Kidney (tissue), 14 donors: ENCODE data around the gene PLP1. TPM values are rescaled to one million over a fixed set of nuclear protein-coding genes. Genes with fewer than 3 reads are reported as not detected.

Experiments used
- DNase-seq, 5 donors: peaks; one replicate each; pipeline ENCODE4 v3.0.0-alpha.2; 2013 to 2020
- FAIRE-seq: peaks from 2 replicates; lab custom pipeline; 2012; peaks lifted over from hg19 to GRCh38; lab: Jason Lieb, UNC
- H3K27ac ChIP-seq, 2 donors: one replicate each; pipeline ENCODE4 v1.7.0; 2013; ENCODE audit warnings: low read depth in 2 of 2, low read length in 2 of 2, inconsistent platforms in 1 of 2
- H3K27me3 ChIP-seq: one replicate; pipeline ENCODE4 v1.7.1; 2013; ENCODE audit warnings: low read length, inconsistent platforms; ENCODE audit not compliant: control insufficient read depth, insufficient read depth
- H3K36me3 ChIP-seq, 3 donors: one replicate each; pipeline versions ENCODE4 v1.7.0 to v1.7.1; 2013; ENCODE audit warnings: low read length in 3 of 3, control low read depth in 1 of 3, inconsistent platforms in 1 of 3; ENCODE audit not compliant: insufficient read depth in 3 of 3, control insufficient read depth in 2 of 3
- H3K4me1 ChIP-seq, 3 donors: one replicate each; pipeline versions ENCODE4 v1.7.0 to v1.7.1; 2013; ENCODE audit warnings: low read length in 3 of 3, inconsistent platforms in 1 of 3, low read depth in 1 of 3; ENCODE audit not compliant: control insufficient read depth in 2 of 3, insufficient read depth in 2 of 3
- H3K4me3 ChIP-seq, 3 donors: one replicate each; pipeline versions ENCODE4 v1.7.0 to v1.8.1; 2013; ENCODE audit warnings: low read length in 3 of 3, control low read depth in 1 of 3, inconsistent platforms in 1 of 3
- H3K9ac ChIP-seq, 3 donors: one replicate each; pipeline versions ENCODE4 v1.7.0 to v1.7.1; 2013; ENCODE audit warnings: low read length in 3 of 3, control low read depth in 1 of 3, inconsistent platforms in 1 of 3
- H3K9me3 ChIP-seq, 3 donors: one replicate each; pipeline versions ENCODE4 v1.7.0 to v1.7.1; 2013; ENCODE audit warnings: low read length in 3 of 3, control low read depth in 1 of 3, inconsistent platforms in 1 of 3; ENCODE audit not compliant: control insufficient read depth in 2 of 3, insufficient read depth in 1 of 3
- intact Hi-C: fragments of 100-400 bp; cut with DNase I; formaldehyde crosslinking; loops from one replicate; pipeline ENCODE4 v1.11.1; 2022
- polyA plus RNA-seq: library from polyadenylated mRNA; stranded (reverse); fragments of 350-450 nt; fragmentation: Illumina TruSeq; extraction: RNeasy Lipid Tissue Mini Kit (QIAGEN cat#74804); gene quantifications from one replicate; pipeline ENCODE4 v1.2.3, GENCODE V29; 2014; ENCODE audit warnings: low read depth, low replicate concordance; ENCODE audit not compliant: insufficient read depth
- total RNA-seq: library from RNA; stranded (reverse); fragmentation: NEBNext Ultra II Directional; extraction: Animal tissue kit (Norgen Biotek cat#: 25700); gene quantifications from one replicate; pipeline ENCODE4 v1.2.1, GENCODE V29; 2021
- TF ChIP-seq, protein P1 (sequence below): IDR thresholded peaks from 3 replicates; pipeline ENCODE4 v1.5.1; 2012; ENCODE audit warnings: mild to moderate bottlenecking, moderate library complexity, borderline replicate concordance; ENCODE audit not compliant: insufficient read depth; ENCODE audit errors: extremely low read depth
- donor health status: control.
- donor health status: control.
- donor health status: control.
- donor health status: control.
- donor health status: control.
- donor health status: DM: yes; HTN: yes; CAD: no.
- donor health status: Normal renal cell carcinoma (clear cell type).

PLP1 gene
- total and polyA plus RNA-seq, 2 donors from 2014 or later = 1.1 to 2.4 TPM

DNA sequence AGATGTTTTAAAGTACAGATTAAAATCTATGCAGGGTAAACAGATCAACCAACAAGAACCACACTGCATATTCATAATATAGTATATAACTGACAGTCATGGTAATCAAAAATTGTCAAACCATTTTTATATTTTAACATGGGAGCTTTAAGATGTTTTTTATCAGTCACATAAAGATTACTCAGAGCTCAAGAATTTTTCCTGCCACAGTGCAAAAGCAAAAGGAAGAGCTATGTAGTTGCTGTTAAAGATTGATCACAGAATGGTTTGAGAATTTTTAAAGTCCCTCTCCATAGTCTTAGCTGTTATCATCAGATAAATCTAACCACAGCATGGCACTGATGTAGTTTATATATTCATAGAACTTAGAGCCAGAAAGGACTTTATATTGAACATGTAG is 47.0 kb downstream of the PLP1 start:
- Histone ChIP-seq H3K9ac (no peak overlapping the region), H3K4me3 (no peak overlapping the region), H3K36me3 (no peaks in the 10 kb centered on the region), H3K4me1 (no peaks in the 10 kb centered on the region), H3K27ac (no peak overlapping the region), H3K9me3 (no peaks in the 10 kb centered on the region), H3K27me3 (peaks cover under 1% of the 10 kb centered on the region)
- FAIRE-seq (no peak), DNase-seq (no peak)
- TF ChIP-seq, protein P1, sequence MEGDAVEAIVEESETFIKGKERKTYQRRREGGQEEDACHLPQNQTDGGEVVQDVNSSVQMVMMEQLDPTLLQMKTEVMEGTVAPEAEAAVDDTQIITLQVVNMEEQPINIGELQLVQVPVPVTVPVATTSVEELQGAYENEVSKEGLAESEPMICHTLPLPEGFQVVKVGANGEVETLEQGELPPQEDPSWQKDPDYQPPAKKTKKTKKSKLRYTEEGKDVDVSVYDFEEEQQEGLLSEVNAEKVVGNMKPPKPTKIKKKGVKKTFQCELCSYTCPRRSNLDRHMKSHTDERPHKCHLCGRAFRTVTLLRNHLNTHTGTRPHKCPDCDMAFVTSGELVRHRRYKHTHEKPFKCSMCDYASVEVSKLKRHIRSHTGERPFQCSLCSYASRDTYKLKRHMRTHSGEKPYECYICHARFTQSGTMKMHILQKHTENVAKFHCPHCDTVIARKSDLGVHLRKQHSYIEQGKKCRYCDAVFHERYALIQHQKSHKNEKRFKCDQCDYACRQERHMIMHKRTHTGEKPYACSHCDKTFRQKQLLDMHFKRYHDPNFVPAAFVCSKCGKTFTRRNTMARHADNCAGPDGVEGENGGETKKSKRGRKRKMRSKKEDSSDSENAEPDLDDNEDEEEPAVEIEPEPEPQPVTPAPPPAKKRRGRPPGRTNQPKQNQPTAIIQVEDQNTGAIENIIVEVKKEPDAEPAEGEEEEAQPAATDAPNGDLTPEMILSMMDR = no peak
- intact Hi-C loops = no loop called here

DNA sequence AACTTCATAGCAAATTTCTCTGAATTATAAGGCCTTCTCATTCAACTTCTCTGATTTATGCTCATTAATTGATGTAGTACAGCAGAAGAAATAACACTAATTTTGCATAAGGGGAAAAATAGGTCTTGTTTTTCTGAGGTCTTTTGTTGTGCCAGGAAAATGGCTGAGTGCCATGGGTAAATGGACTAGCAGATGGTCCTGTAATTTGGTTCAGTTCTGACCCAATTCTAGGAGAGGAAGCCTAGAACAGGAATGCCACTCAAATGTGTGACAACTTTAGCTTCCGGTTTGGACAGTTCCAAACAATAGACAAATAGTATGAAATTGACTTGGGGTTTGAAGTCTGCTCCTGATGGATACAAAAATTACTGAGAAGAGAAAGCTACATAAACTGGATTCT is 49.2 kb downstream of the PLP1 start:
- H3K4me3 ChIP-seq = no peak overlapping the region
- no peaks in the 10 kb centered on the region for H3K9me3 ChIP-seq
- no peak overlapping the region for H3K9ac ChIP-seq
- no peaks in the 10 kb centered on the region for H3K4me1 ChIP-seq
- FAIRE-seq (no peak), DNase-seq (no peak)
- H3K27me3 ChIP-seq = peaks cover 2% of the 10 kb centered on the region
- no peaks in the 10 kb centered on the region for H3K36me3 ChIP-seq
- H3K27ac ChIP-seq = no peak overlapping the region
- TF ChIP-seq, protein P1 = no peak
- intact Hi-C loops = no loop called here

- TF ChIP-seq, protein P1 = no peak
- Histone ChIP-seq H3K4me1 (no peaks in the 10 kb centered on the region), H3K27ac (no peak overlapping the region), H3K9ac (no peak overlapping the region), H3K27me3 (peaks cover 9% of the 10 kb centered on the region), H3K9me3 (no peaks in the 10 kb centered on the region), H3K36me3 (no peaks in the 10 kb centered on the region), H3K4me3 (no peak overlapping the region)
- no peak for FAIRE-seq
- DNase-seq = no peak
- intact Hi-C loops = no loop called here
Measured at GRCh38 chrX:103828529-103828928, 51.9 kb downstream of the PLP1 start.

GRCh38 chrX:103830848-103831247 is 54.2 kb downstream of the PLP1 start:
- H3K27me3 ChIP-seq = peaks cover 9% of the 10 kb centered on the region
- no peaks in the 10 kb centered on the region for H3K4me1 ChIP-seq
- H3K36me3 ChIP-seq = no peaks in the 10 kb centered on the region
- no peak overlapping the region for H3K27ac ChIP-seq
- no peak overlapping the region for H3K4me3 ChIP-seq
- H3K9me3 ChIP-seq = no peaks in the 10 kb centered on the region
- FAIRE-seq (no peak), DNase-seq (no peak)
- H3K9ac ChIP-seq = no peak overlapping the region
- TF ChIP-seq, protein P1 = no peak
- intact Hi-C loops = no loop called here
